Neuronal stem cell (in vitro differentiated cells): Measurements from ENCODE around the gene PTPRD.

Source experiments
- DNase-seq: peaks from one replicate; pipeline ENCODE4 v3.0.0-alpha.2; 2013; ENCODE audit warnings: low spot score
- H2AFZ ChIP-seq: one replicate; pipeline ENCODE4 v1.6.1; 2013; ENCODE audit warnings: mild to moderate bottlenecking, low read length, inconsistent platforms
- H2AK5ac ChIP-seq: 2 replicates; pipeline ENCODE4 v1.6.1; 2013; ENCODE audit warnings: low read depth, mild to moderate bottlenecking, inconsistent platforms, low read length, moderate library complexity, mixed read lengths
- H2BK120ac ChIP-seq: 2 replicates; pipeline ENCODE4 v1.6.1; 2013; ENCODE audit warnings: low read depth, mild to moderate bottlenecking, inconsistent platforms, low read length, moderate library complexity, mixed read lengths
- H2BK12ac ChIP-seq: one replicate; pipeline ENCODE4 v1.6.1; 2013; ENCODE audit warnings: low read length, inconsistent platforms
- H2BK15ac ChIP-seq: 2 replicates; pipeline ENCODE4 v1.6.1; 2013; ENCODE audit warnings: mild to moderate bottlenecking, low read length, inconsistent platforms, mixed read lengths
- H2BK5ac ChIP-seq: one replicate; pipeline ENCODE4 v1.6.1; 2013; ENCODE audit warnings: inconsistent platforms, mild to moderate bottlenecking, low read length, moderate library complexity
- H3K14ac ChIP-seq: one replicate; pipeline ENCODE4 v1.6.1; 2013; ENCODE audit warnings: low read length, inconsistent platforms
- H3K18ac ChIP-seq: 2 replicates; pipeline ENCODE4 v1.6.1; 2013; ENCODE audit warnings: low read length, inconsistent platforms
- H3K23ac ChIP-seq: 2 replicates; pipeline ENCODE4 v1.6.1; 2013; ENCODE audit warnings: low read depth, mild to moderate bottlenecking, mixed read lengths, low read length, inconsistent platforms; ENCODE audit not compliant: poor library complexity
- H3K27ac ChIP-seq: replicated peaks from 3 replicates; pipeline ENCODE4 v1.5.1; 2013; ENCODE audit warnings: low read length, inconsistent platforms
- H3K27me3 ChIP-seq, 3 experiments: 2 replicates each; pipeline ENCODE4 v1.6.1; 2013; ENCODE audit warnings: low read length in 3 of 3, mild to moderate bottlenecking in 2 of 3, inconsistent platforms in 1 of 3, low read depth in 1 of 3, mixed read lengths in 1 of 3, moderate library complexity in 1 of 3; ENCODE audit not compliant: control insufficient read depth in 3 of 3, insufficient read depth in 3 of 3
- H3K36me3 ChIP-seq, 2 donors: replicated peaks in 1 of 2; 2 replicates each; pipeline ENCODE4 v1.6.1; 2013; ENCODE audit warnings: low read length in 2 of 2; ENCODE audit not compliant: control insufficient read depth in 2 of 2, insufficient read depth in 2 of 2
- H3K4ac ChIP-seq: 2 replicates; pipeline ENCODE4 v1.6.1; 2013; ENCODE audit warnings: inconsistent platforms, mild to moderate bottlenecking, low read length, moderate library complexity
- H3K4me1 ChIP-seq, 2 donors: 1 replicate in 1 of 2; 2 replicates in 1 of 2; pipeline ENCODE4 v1.6.1; 2013; ENCODE audit warnings: low read length in 2 of 2, low read depth in 1 of 2; ENCODE audit not compliant: control insufficient read depth in 2 of 2, insufficient read depth in 1 of 2
- H3K4me2 ChIP-seq: one replicate; pipeline ENCODE4 v1.6.1; 2013; ENCODE audit warnings: mild to moderate bottlenecking, low read length, inconsistent platforms; ENCODE audit not compliant: insufficient read depth, poor library complexity, severe bottlenecking
- H3K4me3 ChIP-seq, 2 donors: 2 replicates each; pipeline ENCODE4 v1.5.1; 2013; ENCODE audit warnings: low read length in 2 of 2, mild to moderate bottlenecking in 2 of 2, inconsistent platforms in 1 of 2, moderate library complexity in 1 of 2
- H3K79me1 ChIP-seq: one replicate; pipeline ENCODE4 v1.6.1; 2013; ENCODE audit warnings: low read depth, mild to moderate bottlenecking, inconsistent platforms, low read length, moderate library complexity
- H3K9ac ChIP-seq: one replicate; pipeline ENCODE4 v1.6.1; 2013; ENCODE audit warnings: mild to moderate bottlenecking, low read depth, low read length, inconsistent platforms; ENCODE audit not compliant: poor library complexity
- H3K9me3 ChIP-seq, 2 donors: replicated peaks in 1 of 2; 2 replicates each; pipeline versions ENCODE3 to v1.6.1; 2013; ENCODE audit warnings: low read length in 2 of 2, mild to moderate bottlenecking in 2 of 2, inconsistent platforms in 1 of 2, low read depth in 1 of 2, mixed read lengths in 1 of 2, moderate library complexity in 1 of 2; ENCODE audit not compliant: control insufficient read depth in 2 of 2, insufficient read depth in 1 of 2
- H4K8ac ChIP-seq: one replicate; pipeline ENCODE4 v1.6.1; 2013; ENCODE audit warnings: low read depth, mild to moderate bottlenecking, inconsistent platforms, low read length, moderate library complexity
- H4K91ac ChIP-seq: one replicate; pipeline ENCODE4 v1.6.1; 2013; ENCODE audit warnings: low read length, low read depth, mild to moderate bottlenecking, inconsistent platforms; ENCODE audit not compliant: poor library complexity
- WGBS, 2 donors: extraction: QIAGEN DNeasy Blood & Tissue Kit; methylation state at CpG; one replicate each; pipeline ENCODE4 v1.1.7; 2013; ENCODE audit warnings: missing lambda C conversion rate in 2 of 2, mixed read lengths in 1 of 2; ENCODE audit not compliant: insufficient read length in 2 of 2, insufficient replicate concordance in 1 of 2; ENCODE audit errors: extremely low coverage in 2 of 2; 5-methylcytosine and 5-hydroxymethylcytosine counted together

Gene PTPRD

GRCh38 chr9:10403283-10403682, 209.5 kb downstream of the PTPRD start:
- Histone ChIP-seq H2BK120ac (no peak overlapping the region), H4K8ac (no peak overlapping the region), H2BK12ac (no peak overlapping the region), H2AFZ (no peak overlapping the region), H2BK5ac (no peak overlapping the region), H3K4ac (no peak overlapping the region), H3K79me1 (no peaks in the 10 kb centered on the region), H3K18ac (no peak overlapping the region), H4K91ac (no peak overlapping the region), H3K9me3 (no peaks in the 10 kb centered on the region), H3K36me3 (no peaks in the 10 kb centered on the region), H3K27me3 (no peaks in the 10 kb centered on the region), H2AK5ac (no peak overlapping the region), H3K23ac (no peak overlapping the region), H3K4me3 (no peak overlapping the region), H3K4me2 (no peak overlapping the region), H3K9ac (no peak overlapping the region), H3K27ac (no peak overlapping the region), H2BK15ac (no peak overlapping the region), H3K14ac (no peak overlapping the region), H3K4me1 (no peaks in the 10 kb centered on the region)
- DNase-seq = no peak
- no CpG with 5 or more reads among the region's 1 CpG for WGBS, 2 donors

- no peak overlapping the region for H3K4me2 ChIP-seq
- no peak overlapping the region for H2AK5ac ChIP-seq
- no CpG with 5 or more reads among the region's 2 CpGs for WGBS, 2 donors
- DNase-seq = no peak
- no peak overlapping the region for H3K9ac ChIP-seq
- H3K27me3 ChIP-seq = no peaks in the 10 kb centered on the region
- no peak overlapping the region for H3K4me3 ChIP-seq
- no peaks in the 10 kb centered on the region for H3K36me3 ChIP-seq
- H2BK120ac ChIP-seq = no peak overlapping the region
- no peak overlapping the region for H3K4ac ChIP-seq
- H4K8ac ChIP-seq = no peak overlapping the region
- H2BK12ac ChIP-seq = no peak overlapping the region
- H2BK5ac ChIP-seq = no peak overlapping the region
- no peak overlapping the region for H3K14ac ChIP-seq
- no peak overlapping the region for H4K91ac ChIP-seq
- no peak overlapping the region for H2AFZ ChIP-seq
- no peak overlapping the region for H2BK15ac ChIP-seq
- no peak overlapping the region for H3K27ac ChIP-seq
- H3K4me1 ChIP-seq = no peaks in the 10 kb centered on the region
- H3K79me1 ChIP-seq = no peaks in the 10 kb centered on the region
- no peaks in the 10 kb centered on the region for H3K9me3 ChIP-seq
- no peak overlapping the region for H3K23ac ChIP-seq
- H3K18ac ChIP-seq = no peak overlapping the region
Observed at GRCh38 chr9:10396615-10397014, 216.2 kb downstream of the PTPRD start.

DNA sequence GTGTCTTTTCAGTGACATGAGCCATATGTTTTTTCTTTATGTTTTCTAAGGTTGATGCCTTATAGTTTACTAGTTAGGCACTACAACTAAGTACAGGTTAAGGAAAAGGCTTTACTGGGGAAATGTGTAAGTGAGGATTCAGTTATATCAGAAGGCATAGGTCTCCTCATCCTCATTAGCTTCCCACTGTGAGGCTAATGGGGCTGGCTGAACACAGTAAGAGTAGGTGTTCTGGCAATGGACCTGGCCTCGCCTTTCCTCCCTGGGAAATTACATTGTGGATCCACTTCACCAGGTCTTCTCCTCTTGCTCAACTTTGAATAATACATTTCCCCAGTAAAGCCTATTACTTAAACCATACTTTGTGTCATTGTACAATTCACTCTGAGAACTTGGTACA, 225.5 kb downstream of the PTPRD start:
- Histone ChIP-seq H3K27me3 (no peaks in the 10 kb centered on the region), H3K36me3 (no peaks in the 10 kb centered on the region), H3K9ac (no peak overlapping the region), H3K23ac (no peak overlapping the region), H4K8ac (no peak overlapping the region), H3K4me2 (no peak overlapping the region), H2BK5ac (no peak overlapping the region), H2AFZ (no peak overlapping the region), H3K9me3 (no peaks in the 10 kb centered on the region), H3K14ac (no peak overlapping the region), H3K27ac (no peak overlapping the region), H3K4me1 (no peaks in the 10 kb centered on the region), H2BK12ac (no peak overlapping the region), H2BK15ac (no peak overlapping the region), H4K91ac (no peak overlapping the region), H3K4ac (no peak overlapping the region), H3K4me3 (no peak overlapping the region), H2BK120ac (no peak overlapping the region), H3K18ac (no peak overlapping the region), H3K79me1 (no peaks in the 10 kb centered on the region), H2AK5ac (no peak overlapping the region)
- WGBS, 2 donors = no CpG with 5 or more reads among the region's 1 CpG
- DNase-seq = no peak

GRCh38 chr9:10371824-10372223, 241.0 kb downstream of the PTPRD start:
- H2BK120ac ChIP-seq = no peak overlapping the region
- no peak overlapping the region for H4K91ac ChIP-seq
- H3K14ac ChIP-seq = no peak overlapping the region
- H3K23ac ChIP-seq = no peak overlapping the region
- H3K4ac ChIP-seq = no peak overlapping the region
- no peak overlapping the region for H2BK5ac ChIP-seq
- H3K9ac ChIP-seq = no peak overlapping the region
- peaks cover 0 to 7% of the 10 kb centered on the region in 2 donors for H3K4me1 ChIP-seq
- no peak overlapping the region for H2AFZ ChIP-seq
- H3K27me3 ChIP-seq = no peaks in the 10 kb centered on the region
- no peak overlapping the region for H3K18ac ChIP-seq
- no peak overlapping the region for H2BK15ac ChIP-seq
- no peak overlapping the region for H3K27ac ChIP-seq
- H3K4me2 ChIP-seq = no peak overlapping the region
- no peaks in the 10 kb centered on the region for H3K36me3 ChIP-seq
- peak; percentile 5 for DNase-seq
- no peak overlapping the region for H2BK12ac ChIP-seq
- H3K79me1 ChIP-seq = no peaks in the 10 kb centered on the region
- no peak overlapping the region for H4K8ac ChIP-seq
- H2AK5ac ChIP-seq = no peak overlapping the region
- H3K9me3 ChIP-seq = no peaks in the 10 kb centered on the region
- H3K4me3 ChIP-seq = no peak overlapping the region
